HG03342 (cell line): ENCODE data around the gene ZNRD2.
A peak's percentile ranks its signal among the peaks of the same experiment; 100 is the strongest.

ENCODE experiments used
- ATAC-seq: cut with Tn5 transposase; IDR thresholded peaks from one replicate; pipeline ENCODE4 v1.9.1; 2021; ENCODE audit warnings: mild to moderate bottlenecking, moderate library complexity; ENCODE audit not compliant: unreplicated experiment

The ZNRD2 gene

DNA sequence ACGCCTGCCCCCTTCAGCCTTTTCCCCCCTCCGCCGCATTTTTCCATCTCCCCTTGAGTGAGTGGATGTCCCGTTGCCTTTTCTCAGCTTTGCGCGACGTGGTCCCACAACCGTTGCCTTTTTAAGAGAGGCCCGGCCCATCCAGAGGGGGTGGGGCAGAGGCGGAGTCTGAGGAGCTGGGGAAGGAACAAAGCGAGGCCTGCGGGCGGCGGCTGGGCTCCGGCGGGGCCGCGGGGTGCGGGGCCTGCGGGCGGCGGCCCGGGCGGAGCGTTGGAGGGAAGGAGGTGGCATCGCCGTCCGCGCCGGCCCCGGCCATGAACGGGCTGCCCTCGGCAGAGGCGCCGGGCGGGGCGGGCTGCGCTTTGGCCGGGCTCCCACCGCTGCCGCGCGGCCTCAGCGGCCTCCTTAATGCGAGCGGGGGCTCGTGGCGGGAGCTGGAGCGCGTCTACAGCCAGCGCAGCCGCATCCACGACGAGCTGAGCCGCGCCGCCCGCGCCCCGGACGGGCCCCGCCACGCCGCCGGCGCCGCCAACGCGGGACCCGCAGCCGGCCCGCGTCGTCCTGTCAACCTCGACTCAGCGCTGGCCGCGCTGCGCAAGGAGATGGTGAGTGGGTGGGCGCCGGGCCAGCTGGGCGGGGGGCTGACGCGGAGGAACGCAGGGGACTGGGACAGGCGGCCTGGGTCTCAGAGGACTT, 2.2 kb downstream of the ZNRD2 start, which contains the start of gene FAM89B:
Gene FAM89B (plus strand): TSS at position 183 of the 696 bp plus-strand sequence. CDS start 132 bp downstream, at position 315.
- no peak for ATAC-seq

DNA sequence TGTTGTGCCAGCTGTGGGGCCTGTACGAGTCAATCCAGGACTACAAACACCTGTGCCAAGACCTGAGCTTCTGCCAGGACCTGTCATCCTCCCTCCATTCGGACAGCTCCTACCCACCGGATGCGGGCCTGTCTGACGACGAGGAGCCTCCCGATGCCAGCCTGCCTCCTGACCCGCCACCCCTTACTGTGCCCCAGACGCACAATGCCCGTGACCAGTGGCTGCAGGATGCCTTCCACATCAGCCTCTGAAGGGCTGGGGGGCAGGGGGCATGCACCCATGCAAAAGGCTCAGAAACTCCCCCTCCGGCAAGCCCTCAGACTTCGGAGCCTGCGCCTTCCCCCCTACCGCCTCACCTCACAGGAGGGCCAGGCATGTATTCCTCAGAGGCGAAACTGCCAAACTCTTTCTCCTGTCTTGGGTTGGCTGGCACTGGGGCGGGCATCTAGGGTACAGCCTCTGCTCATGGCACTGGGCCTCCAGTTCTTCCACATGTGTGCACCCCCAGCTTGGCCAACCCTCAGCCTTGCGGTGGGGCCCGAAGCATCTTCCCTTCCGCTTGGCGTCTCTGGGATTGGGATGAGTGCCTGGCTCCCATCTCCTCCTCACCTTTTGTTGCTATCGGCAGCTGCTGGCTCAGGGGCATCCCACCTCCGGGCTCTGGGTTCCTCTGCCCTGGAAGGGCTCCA, 3.3 kb downstream of the ZNRD2 start:
- ATAC-seq, result no peak

DNA sequence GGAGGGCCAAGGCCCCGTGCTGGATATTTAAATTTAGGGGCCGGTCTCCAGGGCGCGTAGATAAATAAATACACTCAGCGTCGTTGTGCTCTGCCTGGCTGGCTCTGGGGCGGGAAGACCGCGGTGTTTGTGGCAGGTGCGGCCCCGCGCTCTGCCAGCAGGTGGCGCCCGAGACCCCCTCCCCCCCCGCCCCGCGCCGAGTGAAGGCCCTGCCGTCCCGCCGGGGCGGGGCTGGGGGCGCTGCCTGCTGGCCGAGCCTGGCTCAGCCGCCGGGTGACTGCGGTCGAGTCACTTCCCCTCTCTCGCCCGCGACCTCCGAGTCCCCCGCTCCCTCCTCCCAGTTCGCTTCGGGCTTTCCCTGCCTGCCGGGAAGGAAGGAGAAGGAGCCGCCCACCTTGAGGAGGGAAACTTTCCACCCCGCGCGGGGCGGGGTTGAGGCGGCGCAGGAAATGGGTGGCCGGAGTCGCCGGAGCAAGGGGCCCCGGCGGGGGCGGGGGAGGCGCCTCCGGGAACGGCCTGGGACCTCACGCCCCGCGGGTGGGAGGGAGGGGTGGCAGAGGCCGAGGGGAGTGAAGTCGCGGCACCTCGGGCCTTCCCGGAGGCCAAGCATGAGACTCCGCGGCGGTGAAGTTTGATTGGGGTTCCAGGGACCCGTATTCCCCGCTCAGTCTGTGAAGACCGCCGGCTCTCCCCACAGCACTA, 4.0 kb downstream of the ZNRD2 start:
- ATAC-seq, result peak; percentile 34

DNA sequence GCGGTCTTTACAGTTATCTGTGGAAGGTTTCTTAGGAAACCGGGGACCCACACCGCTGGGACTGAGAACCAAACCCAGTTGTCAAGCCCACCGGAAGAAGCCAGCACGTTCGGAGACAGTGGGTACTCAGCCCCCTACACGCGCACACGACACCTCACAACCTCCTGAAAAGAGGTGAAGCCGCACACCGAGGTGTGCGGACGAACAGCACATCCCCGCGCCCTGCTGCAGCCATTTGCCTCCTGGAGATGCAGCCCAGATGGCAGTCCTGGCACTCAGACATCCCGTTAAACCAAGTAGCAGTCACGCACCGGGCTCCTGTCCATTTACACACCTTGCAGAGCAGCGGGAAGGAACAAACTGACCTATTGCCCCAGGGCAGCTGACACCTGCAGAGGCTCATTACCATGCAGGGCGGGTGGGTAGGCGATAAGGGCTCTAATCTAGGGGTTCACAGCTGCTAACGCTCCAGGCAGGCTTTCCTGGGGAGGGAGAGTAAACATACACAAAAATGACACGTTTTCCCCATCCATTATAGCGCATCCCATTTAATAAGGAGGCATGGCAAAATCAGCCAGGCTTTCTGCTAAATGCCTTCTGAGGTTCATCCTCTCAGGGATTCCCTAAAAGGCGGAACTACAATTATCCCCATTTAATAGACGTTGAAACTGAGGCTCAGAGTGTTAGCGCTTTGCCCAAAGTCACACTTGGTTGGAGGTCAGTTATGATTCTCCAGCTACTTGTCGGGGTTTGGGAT, 4.7 kb downstream of the ZNRD2 start:
- ATAC-seq, result no peak

DNA sequence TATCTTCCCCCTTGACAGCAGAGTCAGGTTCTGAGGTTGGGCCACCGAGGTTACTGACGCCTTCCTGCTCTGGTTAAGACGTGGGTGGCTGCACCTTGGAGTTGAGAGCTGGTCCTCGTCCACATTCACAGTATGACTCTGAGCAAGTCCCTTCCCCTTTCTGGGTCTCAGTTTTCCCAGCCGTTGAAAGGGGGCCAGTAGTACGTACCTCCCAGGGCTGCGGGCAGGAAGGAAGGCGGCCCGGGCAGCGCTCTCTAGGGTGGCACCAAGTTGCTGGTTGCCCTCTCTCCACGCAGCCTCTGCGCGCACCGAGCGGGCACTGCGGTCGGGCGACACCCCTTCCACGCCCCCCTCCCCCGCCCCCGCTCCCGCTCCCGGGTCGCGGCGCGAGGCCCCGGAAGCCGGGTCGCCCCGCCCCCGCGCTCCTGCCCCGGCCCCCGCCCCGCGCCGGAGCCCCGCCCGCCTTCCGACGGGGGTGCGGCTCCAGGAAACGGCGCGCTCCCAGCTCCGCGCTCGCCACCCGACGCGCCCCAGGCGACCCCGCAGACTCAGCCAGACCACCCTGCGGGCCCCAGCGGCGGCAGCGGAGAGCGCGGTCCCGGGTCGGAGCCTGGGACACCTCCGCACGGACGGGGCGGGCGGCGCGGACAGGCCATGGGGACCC, 5.4 kb downstream of the ZNRD2 start, which contains the start of gene EHBP1L1:
Gene EHBP1L1 (plus strand): TSS at position 486 of the 664 bp plus-strand sequence. CDS start 250 bp downstream, outside the sequence.
- no peak for ATAC-seq

DNA sequence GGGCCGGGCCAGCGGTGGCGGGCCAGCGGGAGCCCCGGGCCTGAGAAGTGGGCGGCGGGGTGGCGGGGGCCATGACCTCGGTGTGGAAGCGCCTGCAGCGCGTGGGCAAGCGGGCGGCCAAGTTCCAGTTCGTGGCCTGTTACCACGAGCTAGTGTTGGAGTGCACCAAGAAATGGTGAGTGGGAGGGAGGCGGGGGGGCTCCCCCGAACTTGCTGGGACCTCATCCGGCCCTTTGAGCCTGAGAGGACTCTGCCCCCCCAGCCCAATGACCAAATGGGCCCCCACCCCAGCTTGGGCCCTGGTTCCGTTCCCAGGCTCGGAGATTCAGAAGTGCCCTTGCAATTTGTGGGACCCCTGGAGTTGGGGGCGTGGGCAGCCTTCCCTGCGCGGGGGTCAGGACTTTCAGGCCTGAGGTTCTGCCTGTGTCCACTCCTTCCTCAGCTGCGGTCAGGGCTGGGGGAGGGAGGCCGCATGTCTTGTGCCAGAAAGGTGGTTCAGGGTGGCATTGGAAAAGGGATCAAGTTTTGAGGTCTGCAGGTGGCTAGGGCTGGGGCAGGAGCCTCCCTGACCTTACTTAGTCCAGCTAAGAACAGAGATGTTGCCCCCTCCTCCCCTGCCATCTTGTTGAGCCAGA, 6.1 kb downstream of the ZNRD2 start:
- no peak for ATAC-seq

DNA sequence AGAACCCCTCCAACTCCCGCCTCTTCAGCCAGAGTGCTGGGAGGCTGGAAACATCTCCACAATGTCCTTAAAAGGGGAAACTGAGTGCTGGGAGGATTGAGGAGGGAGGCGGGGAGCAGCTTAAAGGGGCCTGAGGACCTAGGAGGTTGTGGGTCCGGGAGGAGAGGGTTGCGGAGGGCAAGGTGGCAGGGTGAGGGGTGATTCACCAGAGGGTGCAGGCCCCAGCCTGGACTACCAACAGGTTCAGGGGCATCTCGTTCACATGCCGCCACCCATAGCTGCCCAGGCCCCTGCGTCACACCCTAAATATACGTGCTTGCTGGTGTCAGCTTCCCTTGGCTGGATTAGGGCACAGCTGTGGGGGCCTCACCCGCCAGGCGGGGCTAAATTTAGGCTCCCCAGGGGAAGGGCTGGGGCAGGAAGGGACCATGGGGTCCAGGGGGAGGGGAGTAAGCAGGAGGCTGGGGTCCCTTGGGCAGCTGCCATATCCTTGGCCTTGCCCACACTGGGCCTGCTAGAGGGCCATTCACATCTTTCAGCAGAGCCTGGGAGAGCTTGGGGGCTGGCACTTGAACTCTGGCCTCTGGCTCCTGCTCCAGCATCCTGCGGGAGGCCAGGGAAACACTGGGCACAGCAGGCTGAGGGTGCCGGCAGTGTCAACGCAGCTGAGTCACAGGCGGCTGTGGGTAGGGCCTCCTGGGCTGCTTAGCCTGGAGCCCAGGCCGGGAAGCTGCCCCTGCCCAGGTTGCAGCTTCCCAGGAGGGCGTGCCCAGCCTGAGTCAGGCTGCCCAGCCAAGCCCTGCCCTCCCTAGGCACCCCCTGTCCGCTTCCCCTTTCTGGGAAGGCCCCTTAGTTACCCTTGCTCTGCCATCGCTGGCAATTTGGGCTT, 6.8 kb downstream of the ZNRD2 start:
- no peak for ATAC-seq

DNA sequence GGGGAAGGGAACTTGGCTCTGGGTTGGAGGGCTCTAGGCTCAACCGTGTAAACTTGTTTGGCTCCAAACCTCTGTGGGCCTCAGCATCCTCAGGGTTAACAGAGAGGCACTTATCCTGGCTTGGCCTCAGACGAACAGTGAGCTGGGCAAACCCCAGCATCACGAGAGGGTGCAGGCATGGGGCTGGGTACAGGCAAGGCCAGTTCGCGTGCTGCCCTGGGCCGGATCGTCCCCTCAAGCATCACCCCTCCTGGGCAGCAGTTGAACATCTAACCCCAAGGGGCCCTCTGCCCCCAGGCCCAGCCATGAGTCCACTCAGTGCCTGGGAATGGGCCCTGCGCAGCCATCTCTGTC, 7.5 kb downstream of the ZNRD2 start:
- ATAC-seq, result no peak

DNA sequence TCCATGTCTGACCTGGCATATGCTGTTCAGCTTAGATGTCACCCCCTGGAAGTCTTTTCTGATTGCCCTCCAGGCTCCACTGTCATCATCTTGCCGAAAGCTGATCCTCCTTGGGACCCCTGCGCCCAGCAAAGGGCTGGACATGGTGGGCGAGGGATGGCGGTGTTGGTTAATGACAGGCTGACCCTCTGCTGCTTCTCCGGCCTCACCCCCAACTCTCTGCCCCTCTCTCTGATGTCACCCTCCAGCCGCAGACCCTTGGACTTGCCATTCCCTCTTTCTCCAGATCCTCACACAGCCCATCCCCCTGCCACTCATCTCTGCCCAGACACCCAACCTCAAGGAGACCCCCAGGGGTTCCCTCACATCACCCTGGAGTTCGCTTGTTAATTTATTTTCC, 7.9 kb downstream of the ZNRD2 start:
- ATAC-seq, result no peak

DNA sequence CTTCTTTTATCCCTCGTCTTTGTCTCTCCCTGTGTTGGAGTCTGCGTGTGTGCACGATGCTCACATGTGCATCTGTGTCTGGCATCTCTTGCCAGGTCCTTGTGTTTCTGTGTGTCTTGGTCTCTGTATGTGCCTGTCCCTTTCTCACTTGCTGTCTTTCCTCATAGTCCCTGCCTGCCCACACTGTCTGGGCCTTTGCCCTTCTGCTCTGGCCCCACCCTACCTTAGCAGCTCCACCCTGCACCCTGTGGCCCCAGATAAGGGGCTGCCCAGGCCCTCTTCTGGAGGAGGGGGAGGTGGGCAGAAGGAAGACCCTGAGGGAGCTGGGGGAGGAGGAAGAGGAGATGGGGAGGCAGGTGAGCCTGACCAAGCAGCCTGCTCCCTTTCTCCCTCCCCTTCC, 8.4 kb downstream of the ZNRD2 start:
- ATAC-seq, result no peak

DNA sequence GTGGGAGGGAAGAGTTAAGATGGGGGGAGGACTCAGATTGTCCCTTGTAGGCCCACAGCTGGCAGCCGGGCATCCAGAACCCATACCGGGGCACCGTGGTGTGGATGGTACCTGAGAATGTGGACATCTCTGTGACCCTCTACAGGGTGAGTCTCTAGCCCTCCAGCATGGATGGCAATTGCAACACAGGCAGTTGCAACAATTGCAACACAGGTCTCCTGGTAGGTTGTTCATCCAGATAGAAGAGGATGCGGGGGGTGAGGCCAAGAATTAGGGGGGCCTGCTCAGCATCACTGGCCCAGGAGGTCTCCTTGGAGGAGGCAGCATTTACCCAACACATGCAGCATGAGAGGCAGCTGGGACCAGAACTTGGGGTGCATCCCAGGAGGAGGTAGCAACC, 9.0 kb downstream of the ZNRD2 start:
- ATAC-seq, result no peak

DNA sequence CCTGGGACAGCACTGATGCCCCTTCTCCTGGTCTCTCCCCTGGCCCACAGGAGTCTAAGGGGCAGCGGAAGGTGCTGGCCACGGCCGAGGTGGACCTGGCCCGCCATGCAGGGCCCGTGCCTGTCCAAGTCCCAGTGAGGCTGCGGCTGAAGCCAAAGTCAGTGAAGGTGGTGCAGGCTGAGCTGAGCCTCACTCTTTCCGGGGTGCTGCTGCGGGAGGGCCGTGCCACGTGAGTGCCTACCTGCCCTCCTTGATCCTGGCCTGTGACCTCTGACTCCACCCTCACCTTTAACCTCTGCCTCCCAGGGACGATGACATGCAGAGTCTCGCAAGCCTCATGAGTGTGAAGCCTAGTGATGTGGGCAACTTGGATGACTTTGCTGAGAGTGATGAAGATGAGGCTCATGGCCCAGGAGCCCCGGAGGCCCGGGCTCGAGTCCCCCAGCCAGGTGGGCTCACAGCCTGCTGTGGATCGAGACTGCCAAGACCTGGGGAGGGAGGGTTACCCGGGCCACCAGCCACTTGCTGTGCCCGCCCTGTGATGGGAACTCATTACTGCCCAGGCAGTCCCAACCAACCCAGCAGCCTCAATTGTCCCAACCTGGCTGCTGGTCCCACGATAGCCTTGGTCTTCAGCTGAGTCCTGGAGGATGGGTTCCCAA, 9.9 kb downstream of the ZNRD2 start:
- ATAC-seq, result no peak

DNA sequence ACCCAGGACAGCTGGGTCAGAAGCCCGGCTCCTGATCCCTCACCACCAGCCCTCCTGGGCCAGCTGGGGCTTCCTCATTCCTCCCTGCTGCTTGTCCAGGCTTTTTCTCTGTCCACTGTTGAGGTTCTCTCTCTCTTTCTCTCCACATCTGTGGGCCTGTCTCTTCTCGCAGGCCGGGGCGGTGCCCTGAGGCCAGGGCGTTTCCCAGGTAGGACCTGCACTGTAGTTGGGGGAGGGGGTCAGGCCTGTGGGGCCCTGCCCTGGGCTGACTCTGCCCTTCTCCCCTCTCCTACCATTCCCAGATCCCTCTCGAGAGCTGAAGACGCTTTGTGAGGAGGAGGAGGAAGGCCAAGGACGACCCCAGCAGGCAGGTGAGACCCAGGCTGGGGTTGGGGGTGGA, 10.5 kb downstream of the ZNRD2 start:
- no peak for ATAC-seq

DNA sequence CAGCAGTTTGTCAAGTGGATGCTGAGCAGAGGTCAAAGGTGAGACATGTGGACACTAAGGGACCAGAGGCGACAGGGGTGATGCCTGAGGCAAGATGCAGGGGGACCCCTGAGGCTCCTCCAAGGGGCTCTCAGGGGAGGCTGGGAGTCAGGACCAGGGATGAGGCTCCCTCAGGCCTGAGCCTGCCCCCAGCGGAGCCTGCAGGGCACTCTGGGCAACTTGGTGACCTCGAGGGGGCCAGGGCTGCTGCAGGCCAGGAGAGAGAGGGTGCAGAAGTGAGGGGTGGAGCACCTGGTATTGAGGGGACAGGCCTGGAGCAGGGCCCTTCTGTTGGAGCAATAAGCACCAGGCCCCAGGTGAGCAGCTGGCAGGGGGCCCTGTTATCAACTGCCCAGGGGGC, 11.7 kb downstream of the ZNRD2 start:
- no peak for ATAC-seq

DNA sequence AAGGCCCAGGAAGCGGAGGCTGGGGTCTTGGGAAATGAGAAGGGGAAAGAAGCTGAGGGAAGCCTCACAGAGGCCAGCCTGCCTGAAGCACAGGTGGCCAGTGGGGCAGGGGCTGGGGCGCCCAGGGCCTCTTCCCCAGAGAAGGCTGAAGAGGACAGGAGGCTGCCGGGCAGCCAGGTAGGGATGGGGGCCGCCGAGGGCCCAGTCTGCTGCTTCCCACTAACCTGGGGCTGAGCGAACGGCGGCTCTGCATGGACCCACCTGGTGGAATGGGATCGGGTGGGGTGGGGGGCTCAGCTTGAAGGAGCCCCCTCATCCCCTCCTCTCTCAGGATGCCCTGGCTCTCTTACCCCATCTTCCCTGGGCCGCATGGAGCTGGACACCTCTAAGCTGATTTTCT, 13.3 kb downstream of the ZNRD2 start:
- ATAC-seq, result no peak

DNA sequence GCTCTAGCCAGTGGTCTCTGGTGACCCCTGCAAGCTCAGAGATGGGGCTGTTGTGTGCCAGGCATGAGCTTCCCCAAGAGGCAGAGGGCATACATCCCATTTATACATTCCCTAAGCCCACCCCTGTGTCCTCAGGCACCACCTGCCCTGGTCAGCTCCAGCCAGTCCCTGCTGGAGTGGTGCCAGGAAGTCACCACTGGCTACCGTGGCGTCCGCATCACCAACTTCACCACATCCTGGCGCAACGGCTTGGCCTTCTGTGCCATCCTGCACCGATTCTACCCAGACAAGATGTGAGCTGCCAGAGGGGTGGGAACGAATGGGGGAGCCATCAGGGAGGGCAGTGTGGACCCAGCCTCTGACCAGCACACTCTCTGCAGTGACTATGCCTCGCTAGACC, 13.8 kb downstream of the ZNRD2 start:
- ATAC-seq, result no peak

DNA sequence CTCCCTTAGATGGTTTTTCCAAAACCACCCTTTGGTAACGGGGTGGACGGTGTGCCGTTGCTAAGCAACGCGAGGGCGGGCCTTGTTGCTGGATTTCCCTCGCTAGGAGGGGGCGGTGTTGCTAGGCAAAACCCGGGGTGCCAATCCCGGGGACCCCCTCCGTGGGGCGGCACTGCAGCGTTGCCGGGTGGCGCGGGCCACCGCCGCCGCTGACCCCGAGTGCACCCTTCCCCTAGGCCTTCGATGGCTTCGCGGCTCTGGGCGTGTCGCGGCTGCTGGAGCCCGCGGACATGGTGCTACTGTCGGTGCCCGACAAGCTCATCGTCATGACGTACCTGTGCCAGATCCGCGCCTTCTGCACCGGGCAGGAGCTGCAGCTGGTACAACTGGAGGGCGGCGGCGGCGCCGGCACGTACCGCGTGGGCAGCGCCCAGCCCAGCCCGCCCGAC, 14.5 kb downstream of the ZNRD2 start:
- ATAC-seq, result no peak

DNA sequence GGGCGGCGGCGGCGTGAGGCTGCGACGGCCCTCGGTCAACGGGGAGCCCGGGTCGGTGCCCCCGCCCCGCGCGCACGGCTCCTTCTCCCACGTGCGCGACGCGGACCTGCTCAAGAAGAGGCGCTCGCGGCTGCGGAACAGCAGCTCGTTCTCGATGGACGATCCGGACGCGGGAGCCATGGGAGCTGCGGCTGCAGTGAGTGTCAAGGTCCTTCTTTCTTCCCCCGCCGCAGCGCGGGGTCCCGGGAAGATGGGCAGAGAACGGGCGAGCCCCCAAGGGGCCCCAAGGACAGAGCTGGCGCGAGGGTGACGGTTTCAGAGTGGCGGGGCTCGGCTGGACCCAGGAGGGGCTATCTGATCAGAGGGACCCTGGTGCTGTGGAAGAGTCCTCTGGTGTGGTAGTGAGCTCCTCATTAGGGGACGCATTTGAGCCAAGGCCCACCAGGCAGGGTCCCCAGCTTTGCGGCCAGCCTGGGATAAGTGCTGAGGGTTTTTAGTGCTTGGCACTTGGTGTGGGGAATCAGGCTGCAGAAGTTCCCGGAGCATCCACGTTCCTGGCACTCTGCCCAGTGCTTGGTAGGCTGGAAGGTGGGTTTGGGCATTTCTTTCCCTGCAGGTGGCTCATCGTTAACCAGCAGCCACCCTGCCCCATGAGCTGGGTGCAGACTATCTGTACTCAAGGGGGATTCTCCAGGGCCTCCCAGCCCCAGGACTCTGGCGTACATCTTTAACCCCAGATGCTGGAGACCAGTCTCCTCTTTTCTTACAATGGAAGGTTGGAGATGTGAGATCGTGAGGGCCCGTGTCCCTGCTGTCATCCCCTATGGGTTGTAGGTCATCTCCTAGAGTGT, 15.3 kb downstream of the ZNRD2 start:
- ATAC-seq, result no peak
